ENCODE data around the gene PRSS57. TPM values are rescaled to one million over a fixed set of nuclear protein-coding genes. Genes with fewer than 3 reads are reported as not detected.

The PRSS57 gene
- polyA plus RNA-seq, 3 donors = 0.13 to 0.19 (median 0.15) TPM

DNA sequence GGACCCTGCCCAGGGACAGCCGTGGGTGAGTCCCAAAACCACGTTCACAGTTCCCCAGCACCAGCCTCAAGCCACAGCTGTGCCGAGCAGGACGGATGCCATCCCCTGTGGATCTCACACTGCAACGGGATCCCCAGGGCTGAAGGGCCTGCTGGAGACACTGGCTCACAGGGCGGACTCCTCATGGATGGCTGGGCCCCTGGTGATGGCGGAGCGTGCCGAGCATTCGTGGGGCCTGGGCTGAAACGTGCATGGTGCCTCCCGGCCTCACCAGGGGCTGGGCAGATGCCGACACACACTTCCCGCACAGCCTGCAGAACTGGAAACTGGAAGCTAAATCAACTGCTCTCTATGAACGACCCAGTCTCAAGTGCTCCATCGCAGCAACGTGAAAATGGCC is 41.8 kb downstream of the PRSS57 start:
- DNase-seq (ENCODE audit: low read depth in 3 of 3, low spot score in 2 of 3) = no peak

DNA sequence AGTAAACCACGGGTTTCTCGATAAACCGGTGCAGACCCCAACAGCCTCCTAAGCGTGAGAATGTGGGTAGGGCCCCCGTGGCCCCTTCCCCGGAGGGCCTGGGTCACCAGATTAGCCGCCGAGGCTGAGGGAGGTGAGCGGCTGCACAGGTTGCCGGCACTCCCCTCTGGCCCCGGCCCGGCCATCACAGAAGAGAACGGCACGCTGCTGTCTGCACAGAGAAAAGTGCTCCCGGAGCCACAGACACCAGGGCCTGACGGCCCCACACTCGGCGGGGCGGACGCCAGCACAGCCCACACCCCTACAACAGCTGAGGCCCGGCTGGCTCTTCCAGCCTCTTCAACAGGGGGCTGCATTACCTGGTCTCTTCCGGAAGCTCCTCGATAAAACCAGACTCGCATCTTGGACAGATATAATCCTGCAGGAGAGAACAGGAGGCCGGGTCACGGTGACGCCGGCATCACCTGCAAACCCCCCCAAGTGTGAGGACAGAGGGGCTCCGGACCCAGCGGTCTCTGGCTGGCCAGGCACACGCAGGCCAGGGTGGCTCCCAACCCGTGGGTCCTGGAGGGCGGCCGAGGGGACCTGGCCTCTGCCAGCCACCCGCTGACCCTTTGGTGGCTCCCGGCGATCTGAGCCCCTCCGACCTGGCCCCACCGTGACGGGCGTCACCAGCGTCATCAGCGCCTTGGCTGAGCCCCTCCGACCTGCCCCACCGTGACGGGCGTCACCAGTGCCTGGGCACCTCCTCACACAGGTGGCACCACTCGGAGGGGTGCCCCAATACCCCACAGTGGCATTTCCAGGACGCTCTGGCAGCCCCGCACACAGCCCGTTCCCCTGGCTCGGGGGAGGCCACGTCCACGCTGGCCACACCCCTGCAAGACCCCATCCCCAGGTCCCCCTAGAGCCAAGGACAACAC is 42.5 kb downstream of the PRSS57 start:
- no peak for DNase-seq (ENCODE audit: low read depth in 3 of 3, low spot score in 2 of 3)

DNA sequence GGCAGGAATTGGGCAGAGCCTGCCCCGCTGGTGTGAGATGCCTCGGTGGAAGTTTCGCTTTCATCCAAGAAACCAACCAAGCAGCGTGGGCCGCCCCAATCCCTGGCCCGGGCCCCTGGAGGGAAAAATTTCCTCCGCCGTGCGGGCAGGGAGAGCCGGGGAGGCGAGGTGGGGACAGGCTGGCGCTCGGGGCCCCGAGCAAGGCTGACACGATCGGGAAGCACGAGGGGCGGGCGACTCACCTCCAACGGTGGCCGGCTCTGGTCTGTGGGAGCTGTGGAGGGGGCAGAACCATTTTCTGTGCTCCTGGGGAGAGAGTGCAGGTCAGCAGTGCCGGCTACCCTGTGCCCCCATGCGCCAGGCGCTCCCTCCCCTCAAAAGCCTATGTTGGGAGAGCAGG is 43.3 kb downstream of the PRSS57 start:
- no peak for DNase-seq (ENCODE audit: low read depth in 3 of 3, low spot score in 2 of 3)

DNA sequence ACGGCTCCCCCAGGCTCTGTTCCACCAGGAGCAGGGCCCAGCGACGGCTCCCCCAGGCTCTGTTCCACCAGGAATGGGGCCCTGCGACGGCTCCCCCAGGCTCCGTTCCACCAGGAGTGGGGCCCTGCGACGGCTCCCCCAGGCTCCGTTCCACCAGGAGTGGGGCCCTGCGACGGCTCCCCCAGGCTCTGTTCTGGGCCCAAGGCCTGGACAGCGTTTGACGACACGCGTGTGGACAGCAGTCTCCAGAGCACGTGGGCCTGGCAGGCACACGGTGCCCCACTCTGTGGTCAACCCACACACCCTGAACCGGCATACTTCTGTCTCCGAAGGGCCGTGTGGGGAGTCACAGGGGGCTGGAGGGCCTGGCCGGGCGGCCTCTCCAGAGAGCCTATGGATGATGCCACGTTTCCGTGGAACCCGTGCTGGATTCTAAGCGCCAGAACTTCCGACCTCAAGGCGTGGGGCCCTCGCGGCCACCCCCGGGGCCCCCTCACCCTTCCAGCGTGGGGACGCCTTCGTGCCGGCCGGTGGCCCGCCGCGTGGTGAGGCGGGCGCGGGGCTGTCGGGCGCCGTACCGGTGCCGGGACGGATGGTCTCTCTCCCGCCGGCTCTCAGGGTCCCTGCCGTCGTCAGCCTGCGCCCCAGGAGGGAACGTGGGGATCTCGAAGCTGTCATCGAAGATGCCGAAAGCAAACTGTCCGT is 44.0 kb downstream of the PRSS57 start:
- no peak for DNase-seq (ENCODE audit: low read depth in 3 of 3, low spot score in 2 of 3)

- no peak for DNase-seq (ENCODE audit: low read depth in 3 of 3, low spot score in 2 of 3)
These were observed 45.1 kb downstream of the PRSS57 start for GRCh38 chr19:650121-650520.

GRCh38 chr19:648904-649801 is 46.1 kb downstream of the PRSS57 start:
- no peak for DNase-seq (ENCODE audit: low read depth in 3 of 3, low spot score in 2 of 3)

DNA sequence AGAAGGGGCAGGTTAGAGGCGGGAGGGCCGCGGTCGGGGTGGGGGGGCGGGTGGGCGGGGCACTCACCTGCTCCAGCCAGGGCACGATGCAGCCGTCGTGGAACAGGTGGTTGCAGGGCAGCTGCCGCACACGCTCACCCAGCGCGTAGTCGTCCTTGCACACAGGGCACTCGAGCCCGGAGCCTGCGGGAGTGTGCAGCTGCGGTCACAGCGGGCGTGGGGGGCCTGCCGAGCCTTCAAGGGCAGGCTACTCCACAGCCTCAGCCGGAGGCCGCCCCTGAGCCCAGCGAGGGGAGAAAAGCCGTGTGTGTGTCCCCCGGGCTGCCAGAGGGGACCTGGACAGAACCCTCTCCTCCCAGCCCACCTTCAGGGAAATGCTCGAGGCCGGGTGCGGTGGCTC is 46.9 kb downstream of the PRSS57 start:
- no peak for DNase-seq (ENCODE audit: low read depth in 3 of 3, low spot score in 2 of 3)

DNA sequence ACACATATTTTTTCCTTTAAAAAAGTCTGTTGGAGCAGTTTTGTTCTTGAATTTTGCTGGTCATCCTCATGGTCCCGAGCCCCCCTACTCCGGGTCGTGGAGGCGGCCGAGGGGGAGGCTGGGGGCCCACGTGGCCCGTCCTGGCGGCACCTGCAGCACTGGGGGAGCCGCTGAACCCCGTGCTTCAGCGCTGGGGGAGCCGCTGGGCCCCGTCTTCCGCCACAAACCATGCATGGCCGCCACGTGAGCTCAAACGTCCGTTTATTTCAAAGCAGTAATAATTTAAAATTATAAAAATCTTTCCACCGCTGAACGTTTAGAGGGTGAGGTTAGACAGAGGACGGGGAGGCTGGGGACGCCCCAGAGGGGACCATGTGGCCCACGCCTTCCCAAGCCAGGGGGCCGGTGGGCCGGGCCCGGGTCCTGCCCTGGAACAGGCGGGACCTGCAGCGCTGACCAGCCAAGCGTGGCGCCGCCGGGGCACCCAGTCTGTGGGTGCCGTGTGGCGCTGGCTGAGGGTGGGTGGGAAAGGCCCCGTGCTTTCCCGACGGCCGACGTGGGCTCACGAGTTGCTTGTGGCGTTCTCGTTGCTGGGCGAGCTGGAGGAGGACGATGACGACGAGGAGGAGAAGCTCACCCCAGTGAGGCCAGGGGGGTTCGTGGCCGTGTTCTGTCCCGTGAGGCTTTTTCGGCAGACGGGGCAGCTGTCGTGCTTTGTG is 47.5 kb downstream of the PRSS57 start:
- no peak for DNase-seq (ENCODE audit: low read depth in 3 of 3, low spot score in 2 of 3)

- DNase-seq (ENCODE audit: low read depth in 3 of 3, low spot score in 2 of 3) = no peak
These were observed 48.3 kb downstream of the PRSS57 start for GRCh38 chr19:646779-647565.

DNA sequence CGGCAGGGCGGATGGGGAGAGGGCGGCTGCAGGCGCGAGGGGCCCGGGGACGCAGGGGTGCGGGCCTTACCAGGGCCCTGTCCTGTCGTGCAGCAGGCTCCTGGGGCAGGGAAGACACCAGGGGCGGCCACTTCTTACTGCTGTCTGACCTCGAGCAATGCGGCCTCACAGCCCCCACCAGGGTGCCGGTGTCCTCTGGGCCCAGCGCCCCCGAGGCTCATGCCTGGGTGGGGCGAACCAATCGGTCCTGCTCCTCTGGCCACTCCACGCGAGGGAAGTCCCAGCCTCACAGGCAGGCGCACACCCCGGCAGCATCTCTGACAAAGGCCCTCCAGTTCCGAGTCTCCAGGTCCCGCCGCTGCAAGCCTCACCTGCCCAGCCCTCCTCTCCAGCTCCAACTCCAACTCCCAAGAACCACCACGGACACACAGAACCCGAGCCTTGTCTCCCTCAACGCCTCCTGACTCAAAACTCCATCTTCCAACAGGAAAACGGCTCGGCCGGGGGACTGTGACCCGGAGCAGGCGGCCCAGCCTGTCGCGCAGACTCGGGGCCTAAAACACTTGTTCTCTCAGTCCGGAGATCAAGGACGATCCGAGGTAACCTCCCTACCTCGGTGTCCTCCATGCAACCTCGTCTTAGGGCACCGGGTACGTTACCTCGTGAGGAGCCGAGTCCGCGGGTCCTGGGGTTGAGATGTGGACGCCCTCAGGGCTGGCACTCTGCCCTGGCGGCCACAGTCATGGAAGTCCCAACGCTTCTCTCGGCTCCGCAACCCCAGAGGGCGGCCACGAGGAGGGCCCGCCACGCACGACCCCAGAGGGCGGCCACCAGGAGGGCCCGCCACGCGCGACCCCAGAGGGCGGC is 49.1 kb downstream of the PRSS57 start:
- DNase-seq (ENCODE audit: low read depth in 3 of 3, low spot score in 2 of 3) = no peak

- DNase-seq (ENCODE audit: low read depth in 3 of 3, low spot score in 2 of 3) = no peak
These were observed 50.5 kb downstream of the PRSS57 start for GRCh38 chr19:644789-645188.

DNA sequence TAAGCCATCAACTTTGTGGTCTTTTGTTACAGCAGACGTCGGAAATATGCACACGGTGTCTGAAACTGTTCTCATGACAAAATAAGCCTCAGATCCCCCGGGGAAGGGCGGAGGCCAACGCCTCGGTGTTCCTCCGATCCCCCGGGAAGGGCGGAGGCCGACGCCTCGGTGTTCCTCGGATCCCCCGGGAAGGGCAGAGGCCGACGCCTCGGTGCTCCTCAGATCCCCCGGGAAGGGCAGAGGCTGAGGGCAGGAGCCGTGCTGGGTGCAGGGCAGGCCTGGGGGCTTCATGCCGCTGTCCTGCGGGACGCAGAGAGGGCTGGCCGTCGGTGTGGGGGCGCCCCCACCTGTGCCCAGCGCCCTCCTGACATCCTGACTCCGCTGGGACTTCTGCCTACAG is 50.9 kb downstream of the PRSS57 start:
- no peak for DNase-seq (ENCODE audit: low read depth in 3 of 3, low spot score in 2 of 3)

DNA sequence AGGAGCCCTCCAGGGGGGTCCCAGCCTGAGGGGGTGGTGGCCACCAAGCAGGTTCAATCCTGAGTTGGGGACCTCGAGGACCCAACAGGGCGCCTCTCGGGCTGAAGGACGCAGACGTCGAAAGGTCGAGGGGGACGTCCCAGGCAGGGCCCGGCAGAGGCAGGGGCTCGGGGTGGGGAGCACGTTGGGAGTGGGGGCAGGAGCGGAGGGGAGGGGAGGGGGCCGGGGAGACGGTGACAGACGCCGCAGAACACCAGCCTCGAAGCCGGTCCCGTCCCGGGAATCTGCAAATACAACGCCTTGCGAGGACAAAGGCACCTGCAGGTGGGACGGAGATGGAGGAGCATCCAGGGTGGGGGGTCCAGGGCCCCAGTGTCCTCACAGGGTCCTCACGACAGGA is 51.5 kb downstream of the PRSS57 start:
- no peak for DNase-seq (ENCODE audit: low read depth in 3 of 3, low spot score in 2 of 3)

- DNase-seq (ENCODE audit: low read depth in 3 of 3, low spot score in 2 of 3) = no peak
These were observed 52.2 kb downstream of the PRSS57 start for GRCh38 chr19:642767-643727.

GRCh38 chr19:641702-642101 is 53.5 kb downstream of the PRSS57 start:
- no peak for DNase-seq (ENCODE audit: low read depth in 3 of 3, low spot score in 2 of 3)

DNA sequence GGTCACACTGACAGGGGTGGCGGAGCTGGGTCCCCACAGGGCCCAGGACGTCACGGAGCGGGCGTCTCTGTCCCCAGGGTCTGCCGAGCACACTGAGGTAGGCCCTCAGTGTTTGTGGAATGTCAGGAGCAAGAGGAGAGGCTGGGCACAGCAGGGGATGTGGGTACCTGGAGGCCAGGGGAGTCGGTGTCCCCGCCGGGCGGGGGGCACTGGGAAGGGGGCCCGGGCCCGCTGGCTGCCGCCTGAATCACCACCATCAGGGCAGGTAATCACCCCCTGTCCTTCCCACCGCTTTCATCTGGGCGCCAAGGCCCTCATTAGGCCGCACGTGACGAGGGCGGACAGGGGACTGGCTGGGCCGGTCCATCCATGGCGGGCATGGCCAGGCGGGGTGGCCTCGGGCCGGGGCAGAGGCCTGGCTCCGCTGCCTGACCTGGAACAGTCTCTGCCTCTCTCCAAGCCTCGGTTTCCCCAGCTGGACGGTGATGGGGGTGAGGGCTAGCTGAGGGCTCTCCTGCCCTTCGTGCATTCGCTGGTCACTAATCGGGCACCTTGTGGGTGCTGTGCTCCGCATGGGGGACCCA is 54.6 kb downstream of the PRSS57 start:
- DNase-seq (ENCODE audit: low read depth in 3 of 3, low spot score in 2 of 3) = no peak

DNA sequence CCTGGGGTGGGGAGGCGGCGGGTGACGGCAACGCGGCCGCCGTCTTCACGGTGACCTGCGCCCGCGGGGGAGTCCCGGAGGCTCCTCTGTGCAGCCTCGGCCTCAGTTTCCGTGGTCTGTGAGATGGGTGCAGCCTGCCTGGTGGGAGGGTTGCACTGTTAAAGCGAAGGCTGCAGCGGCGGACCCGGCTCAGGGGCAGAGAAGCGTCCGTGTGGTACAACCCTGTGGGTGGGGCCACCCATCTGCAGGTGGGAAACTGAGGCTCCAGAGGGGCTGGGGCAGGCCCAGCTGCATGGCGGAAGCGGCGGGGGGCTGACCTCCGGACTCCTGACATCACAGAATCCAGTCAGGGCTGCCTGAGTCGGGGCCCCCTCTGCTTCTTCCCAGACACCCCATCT is 55.1 kb downstream of the PRSS57 start:
- no peak for DNase-seq (ENCODE audit: low read depth in 3 of 3, low spot score in 2 of 3)

Measured in right renal cortex interstitium (tissue), 3 donors.